ENCODE measurements around the gene ATP2A3.

ATP2A3 gene

DNA sequence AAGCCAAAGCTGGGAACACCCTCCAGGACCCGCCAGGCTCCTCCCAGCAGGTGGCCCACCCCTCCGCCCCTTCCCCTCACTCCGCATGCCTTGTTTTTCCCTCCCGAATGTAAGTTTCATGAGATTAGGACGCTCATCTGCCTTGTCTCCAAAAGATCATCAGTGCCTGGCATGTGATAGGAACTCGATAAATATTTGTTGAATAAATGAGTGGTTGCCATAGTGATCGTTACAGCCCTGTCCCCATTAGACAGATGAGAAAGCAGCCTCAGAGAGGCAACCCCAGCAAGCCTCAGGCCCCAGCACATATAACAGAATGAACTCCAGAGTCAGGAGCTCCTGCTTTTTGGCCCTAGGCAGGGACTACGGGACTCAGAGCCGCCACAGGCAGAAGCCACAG lies 76.4 kb downstream of the ATP2A3 start:
- DNase-seq, result no peak

DNA sequence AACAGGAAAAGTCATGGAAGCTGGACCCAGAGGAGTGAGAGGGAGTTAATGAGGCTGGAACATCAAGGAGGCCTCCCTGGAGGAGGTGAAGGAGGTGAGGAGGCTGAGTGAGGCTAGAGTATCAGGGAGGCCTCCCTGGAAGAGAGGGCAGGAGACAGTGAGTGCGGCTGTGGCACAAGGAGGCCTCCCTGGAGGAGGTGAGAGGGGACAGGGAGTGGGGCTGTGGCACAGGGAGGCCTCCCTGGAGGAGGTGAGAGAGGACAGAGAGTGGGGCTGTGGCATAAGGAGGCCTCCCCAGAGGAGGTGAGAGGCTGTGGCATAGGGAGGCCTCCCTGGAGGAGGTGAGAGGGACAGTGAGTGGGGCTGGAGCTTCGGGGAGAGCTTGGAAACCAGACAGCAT lies 76.8 kb downstream of the ATP2A3 start:
- no peak for DNase-seq

DNA sequence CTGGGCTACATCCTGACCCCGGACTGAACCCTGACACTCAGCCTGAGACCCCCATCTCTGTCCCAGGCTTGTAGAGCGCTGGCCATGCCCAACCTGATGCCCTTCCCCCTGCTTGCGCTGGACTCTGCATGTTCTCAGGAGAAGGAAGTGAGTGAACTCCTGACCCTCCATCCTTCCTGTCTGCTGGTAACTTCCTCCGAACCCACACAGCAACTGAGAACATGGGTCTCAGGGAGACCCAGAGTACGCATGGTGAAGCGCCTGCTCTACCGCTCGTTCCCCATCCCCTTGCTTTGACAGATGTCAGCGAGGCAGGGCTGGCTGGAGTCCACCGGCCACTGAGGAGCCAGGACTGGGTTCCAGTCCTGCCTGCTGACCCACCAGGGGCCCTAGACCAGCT lies 77.5 kb downstream of the ATP2A3 start:
- no peak for DNase-seq

DNA sequence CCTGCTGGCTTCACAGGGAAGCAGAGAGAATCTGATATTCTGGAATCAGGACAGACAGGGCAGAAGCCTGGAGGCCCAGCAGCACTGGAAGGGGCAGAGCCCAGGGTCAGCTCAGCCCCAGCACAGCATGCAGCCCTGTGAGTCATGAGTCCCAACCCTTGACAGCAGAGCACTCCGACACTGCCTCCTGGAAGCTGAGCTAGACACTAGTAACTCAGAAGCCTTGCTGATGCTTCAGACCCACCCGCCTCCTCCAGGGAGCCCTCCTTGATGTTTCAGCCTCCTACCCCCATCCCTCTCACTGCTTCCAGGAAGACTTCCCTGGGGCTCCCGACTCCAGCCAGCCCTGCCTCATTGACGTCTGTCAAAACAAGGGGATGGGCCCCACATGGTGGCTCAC lies 78.3 kb downstream of the ATP2A3 start:
- no peak for DNase-seq

DNA sequence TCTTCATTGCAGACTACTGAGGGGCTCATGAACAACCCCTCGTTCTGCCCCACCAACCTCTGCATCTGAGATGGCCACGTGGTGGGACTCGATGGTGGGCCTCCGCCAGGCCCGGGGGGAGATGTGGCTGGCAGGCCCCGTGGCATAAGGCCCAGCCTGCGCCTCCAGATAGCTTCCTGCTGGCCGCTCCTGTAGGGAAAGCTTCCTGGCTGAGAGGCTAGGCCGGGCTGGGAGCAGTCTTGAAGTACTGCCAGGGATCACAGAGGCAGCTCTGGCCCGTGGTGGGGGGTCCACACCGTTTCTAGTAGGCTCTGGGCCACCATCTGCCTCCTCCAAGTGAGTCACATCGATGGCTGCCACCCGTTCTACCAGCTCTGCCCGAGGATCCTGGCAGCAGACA lies 79.0 kb downstream of the ATP2A3 start:
- DNase-seq, result no peak

DNA sequence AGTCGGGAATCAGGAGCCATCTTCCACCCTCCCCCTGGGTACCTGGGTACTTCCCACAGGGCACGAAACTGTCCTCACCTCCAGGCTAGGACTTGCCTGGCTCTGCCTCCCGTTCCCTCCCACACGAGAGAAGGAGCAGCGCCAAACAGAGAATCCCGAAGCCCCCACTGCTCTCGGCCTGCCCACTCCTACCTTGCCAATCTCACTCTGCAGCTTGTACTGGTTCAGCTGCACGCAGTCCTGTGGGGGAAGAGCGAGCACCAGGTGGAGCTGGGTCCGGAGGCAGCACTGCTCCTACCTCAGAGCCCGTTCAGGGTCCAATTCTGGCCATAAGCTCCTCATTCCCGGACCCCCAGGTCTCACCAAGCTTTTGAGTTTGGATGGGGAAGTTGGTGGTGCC lies 80.0 kb downstream of the ATP2A3 start:
- DNase-seq, result no peak

DNA sequence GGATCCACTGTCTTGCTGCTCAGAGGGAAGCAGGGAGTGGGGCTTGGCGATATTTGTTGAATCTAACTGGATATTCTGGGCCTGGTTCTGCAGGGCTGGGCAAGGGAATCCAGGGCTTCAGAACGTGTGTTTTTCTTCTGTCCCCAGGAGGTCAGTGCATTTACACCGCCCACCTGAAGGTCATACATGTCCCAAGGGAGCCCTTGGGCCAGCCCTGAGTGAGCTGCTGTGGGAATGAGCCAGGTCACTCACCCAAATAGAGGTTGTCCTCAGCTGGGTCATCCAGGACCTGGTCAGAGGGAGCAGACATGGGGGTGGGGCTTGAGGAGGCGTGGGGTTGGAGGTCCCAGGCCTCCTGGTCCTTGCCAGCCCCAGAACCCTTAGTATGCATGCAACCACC lies 82.0 kb downstream of the ATP2A3 start:
- DNase-seq, result no peak

DNA sequence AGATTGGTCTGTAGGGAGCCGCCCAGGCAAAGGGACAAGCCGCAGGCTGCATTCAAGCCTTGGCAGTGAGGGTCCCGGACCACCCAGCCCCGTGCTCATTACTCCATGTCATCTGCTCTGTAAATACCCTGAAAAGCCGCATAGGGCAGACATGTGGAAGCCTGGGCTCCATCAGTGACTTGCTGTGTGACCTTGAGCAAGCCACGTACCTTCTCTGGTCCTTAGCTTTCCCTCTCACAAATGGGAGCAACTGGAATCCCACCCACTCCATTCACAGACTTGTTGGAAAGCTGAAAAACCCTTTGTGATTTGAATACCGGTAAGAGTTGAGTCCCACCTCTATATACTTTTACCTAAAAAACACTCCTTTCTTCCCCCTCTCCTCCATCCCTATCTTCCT lies 83.3 kb downstream of the ATP2A3 start:
- no peak for DNase-seq

DNA sequence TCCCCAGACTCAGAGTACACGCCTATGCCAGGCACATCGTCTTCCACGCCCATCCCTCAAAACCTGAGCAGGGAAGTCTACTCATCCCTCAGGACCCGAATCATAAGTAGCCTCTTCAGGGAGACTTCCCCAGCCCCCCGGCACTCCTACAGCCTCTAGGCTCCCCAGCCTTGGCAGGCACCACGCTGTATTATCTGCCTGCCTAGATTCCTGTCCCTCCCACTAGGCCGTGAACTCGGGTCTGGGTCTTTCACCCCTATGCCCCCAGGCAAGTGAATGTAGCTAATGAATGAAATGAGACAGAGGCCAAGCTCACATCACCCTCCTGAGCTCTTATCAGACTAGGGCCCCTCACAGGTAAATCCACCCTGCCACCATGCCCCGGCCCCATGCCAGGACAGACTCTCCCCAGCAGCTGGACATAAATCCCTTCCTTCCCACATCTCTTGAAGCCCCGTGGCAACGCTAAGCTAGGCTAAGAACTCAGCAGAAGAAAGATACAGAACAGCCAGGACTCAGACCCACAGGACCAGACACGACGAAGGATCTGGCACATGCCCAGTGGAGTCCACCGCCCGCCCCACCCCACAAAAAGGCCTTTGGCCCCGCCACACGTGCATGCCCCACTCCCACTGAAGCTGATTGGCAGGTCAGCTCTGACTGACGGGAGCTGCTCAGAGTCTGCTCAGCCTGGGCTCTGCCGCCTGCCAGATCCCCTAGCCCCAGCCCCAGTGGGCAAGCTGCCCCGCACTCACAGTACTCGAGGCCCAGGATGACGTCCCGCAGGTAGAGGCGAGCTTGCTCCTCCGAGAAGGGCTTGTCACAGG lies 84.4 kb downstream of the ATP2A3 start:
- DNase-seq, result no peak

DNA sequence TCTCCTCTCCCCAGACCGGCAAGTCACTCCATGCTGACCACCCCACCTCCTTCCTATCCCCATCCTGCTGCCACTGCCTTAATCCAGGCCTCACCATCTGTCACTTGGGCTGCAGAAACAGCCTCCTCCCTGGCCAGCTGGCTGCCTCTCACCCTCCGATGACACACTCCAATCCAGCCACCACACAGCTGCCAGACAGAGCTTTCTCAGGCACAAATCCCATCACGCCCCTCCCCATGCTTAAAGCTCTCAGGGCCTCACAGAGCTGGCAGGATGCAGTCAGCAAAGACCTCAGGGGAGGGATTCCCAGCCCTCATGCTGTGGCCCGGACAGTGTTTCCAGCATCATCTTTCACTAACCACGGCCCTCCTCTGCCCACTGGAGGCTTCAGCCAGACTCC lies 85.1 kb downstream of the ATP2A3 start:
- DNase-seq, result no peak

DNA sequence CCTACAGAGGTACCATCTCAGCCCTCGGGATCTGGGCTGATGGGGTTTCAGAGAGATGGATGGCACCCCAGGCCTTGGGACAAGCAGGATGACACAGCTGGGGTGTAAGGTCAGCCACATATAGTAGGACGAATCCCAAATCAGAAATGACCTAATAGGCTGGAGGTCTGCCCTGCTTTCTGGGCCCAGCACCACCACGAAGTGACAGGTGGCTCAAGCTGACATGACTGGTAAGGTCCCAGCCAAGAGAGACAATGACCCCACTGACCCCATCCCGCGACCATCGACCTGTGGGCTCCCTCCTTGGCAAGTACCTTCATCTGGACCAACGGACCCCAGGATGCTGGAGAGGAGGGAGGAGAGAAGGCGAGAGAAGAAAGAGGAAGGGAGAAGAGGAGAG lies 87.0 kb downstream of the ATP2A3 start:
- DNase-seq, result no peak

DNA sequence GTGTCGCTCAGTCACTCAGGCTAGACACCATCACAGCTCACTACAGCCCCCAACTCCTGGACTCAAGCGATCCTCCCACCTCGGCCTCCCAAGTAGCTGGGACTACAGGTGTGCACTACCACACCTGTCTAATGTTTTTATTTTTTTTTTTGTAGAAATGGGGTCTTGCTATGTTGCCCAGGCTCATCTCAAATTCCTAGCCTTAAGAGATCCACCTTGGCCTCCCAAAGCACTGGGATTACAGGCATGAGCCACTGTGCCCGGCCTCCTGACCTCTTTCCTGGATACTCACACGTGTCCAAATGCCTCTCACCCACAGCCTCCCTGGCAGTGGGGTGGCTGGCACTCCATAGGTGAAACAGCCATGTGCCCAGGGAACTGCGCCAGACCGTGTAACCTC lies 88.9 kb downstream of the ATP2A3 start:
- DNase-seq, result no peak

Measured in NCI-H1105 treated with DMSO at 0.1 percent for 48 hours (cell line).